NCI-H2081 treated with DMSO at 0.1 percent for 48 hours (cell line): ENCODE measurements around the gene ZNF501.

Experiments
- DNase-seq: peaks from one replicate; lab custom pipeline; 2025; lab: John Stamatoyannopoulos, UW

ZNF501 gene

DNA sequence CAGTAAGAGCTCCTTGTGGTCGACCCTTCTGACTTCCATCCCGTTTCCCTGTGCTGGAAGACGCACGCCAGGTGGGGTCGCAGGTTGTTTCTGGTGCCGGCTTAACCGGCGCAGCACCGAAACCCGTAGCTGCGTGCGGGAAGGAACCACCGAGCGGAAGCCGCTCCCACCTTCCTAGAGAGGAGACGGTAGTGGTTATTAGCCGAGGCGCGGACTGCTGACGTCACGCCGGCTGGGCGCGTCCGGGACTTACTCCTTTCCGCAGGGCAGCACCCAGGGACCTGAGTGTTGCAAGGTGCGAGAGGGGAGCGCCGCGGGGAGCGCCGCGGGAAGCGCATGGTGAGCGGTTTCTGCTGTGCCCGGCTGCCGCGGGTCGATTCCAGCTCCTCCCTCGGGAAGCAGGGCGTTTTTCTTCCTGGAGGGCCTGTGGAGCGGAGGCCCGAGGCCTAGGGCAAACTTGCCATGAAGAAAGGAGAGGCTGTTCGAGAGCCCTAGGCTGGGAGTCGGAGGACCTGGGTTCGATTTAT lies at the start of gene ZNF501:
Gene ZNF501 (plus strand): TSS at position 252 of the 527 bp plus-strand sequence. CDS start 4,787 bp downstream, outside the sequence.
- peak; percentile 39 for DNase-seq

DNA sequence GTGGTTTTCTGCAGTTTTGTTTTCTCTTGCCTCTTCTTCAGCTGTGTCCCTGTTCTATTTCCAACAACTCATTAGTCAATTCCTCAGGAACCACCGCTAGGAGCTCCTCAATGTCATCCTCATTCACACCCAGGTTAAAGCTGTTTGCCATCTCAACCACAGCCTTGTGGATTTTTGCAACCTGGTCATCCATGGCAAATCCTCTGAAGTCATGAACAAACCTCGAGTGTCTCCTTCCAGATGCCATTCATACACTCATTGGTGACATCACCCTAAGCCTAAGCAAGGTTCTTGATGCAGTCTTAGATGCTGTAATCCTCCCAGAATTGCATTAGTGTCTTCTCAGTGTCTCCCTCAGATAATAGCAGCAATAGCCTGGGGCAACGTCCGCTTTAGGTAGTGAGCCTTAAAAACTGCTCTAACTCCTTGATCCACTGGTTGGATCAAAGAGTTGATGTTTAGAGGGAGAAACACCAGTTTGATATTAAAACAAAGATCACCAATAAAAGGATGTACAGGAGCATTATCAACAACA lies 48.4 kb upstream of the ZNF501 start:
- DNase-seq = no peak

DNA sequence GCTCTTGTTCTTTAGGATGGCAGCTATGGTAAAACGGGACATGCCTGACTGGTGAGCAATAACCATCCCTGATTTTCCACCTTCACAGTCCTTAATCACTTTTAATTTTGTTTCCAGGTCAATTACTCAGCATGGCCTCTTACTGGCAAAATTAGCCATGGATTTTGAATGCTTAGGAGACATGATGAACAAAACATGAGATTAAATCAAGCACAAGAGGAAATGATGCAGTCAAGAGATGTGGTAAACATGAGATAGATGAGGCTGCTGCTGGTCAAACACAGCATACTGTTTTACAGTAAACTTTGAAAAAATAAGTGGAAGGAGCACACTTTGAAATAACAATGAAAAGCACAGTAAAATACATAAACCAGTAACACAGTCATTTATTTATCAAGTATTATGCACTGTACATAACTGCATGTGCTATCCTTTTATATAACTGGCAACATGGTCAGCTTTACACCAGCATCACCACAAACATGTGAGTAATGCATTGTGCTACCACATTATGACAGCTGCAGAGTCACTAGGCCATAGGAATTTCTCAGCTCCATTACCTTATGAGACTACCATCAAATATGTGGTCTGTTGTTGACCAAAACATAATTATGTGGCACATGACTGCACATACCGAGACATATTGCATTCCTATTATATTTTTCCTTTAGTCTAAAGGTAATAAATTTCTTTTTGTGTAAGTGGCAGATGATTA lies 47.1 kb upstream of the ZNF501 start:
- DNase-seq = no peak

DNA sequence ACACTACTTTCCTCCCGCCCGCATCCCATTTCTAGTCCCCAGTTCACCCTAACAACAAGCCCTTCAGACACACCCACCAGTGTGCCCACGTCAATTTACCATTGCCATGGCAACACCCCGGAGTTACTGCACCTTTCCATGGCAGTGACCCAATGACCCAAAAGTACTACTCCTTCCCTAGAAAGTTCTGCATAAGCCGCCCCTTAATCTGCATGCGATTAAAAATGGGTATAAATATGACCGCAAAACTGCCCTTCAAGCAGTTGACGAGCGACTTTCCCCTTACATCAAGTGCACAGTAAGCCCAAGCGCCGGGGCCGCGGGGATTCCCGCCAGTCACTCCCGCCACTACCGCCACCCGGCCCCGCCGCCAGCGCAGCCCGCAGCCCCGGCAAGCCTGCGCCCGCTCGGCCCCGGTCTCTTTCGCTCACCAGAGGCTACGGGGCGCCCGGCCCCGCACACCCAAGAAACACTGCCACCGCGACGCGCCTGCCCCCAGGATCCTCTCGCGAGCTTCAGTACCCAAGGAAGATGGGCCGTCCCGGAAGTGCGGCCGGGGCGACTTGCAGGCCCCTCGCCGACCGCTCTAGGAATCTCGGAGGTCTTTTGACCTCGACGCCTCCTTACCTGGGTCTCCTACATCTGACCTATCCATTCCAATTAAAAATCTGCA lies 44.2 kb upstream of the ZNF501 start:
- peak; percentile 0 for DNase-seq

DNA sequence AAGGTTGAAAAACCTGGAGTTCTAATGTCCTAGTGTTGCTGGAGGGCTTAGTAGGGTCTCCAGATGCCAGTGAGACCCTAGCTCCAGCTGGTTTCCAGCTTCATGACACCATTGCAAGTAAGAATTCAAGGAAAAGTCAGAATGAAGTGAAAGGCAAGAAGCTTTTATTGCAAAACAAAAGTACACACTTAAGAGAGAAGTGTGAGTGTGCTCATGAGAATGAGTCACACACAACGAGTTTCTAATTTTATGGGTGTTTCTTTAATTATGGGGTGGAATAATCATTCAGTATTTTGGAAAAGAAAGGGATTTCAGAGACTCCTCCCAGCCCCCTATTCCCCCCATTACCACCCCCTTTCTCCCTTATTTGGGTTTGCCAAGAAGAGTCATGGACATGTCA lies 41.5 kb upstream of the ZNF501 start:
- DNase-seq = no peak

DNA sequence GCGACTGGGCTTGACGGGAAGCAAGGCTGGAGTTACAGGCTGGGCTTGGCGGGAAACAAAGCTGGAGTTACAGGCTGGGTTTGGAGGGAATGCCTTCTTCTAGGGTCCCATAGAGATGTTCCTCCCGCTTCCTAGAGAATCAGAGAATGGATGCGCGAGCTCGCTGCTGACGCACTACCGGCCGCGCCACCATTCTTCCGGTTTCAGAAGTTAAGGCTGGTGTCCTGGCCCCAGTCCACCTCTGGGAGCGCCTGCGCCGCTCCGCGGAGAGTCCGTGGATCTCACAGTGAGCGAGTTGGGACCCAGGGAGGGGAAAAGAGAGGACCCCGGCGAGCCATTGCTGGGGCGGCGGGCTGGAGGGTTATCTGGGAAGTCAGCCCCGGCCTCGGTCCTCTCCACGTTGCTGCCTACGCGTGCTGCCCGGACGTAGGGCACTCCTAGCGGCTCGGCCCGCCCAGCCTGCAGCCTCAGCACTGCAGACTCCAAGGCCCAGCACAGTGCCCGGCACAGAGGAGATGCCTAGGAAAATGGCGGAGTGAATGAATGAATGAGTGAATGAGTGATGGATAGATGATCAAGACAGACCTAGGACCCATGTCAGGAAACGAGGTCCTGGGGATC lies 16.9 kb upstream of the ZNF501 start, which contains the start of gene ZNF502:
Gene ZNF502 (plus strand): TSS at position 206 of the 621 bp plus-strand sequence. CDS start 7,602 bp downstream, outside the sequence.
- peak; percentile 17 for DNase-seq

DNA sequence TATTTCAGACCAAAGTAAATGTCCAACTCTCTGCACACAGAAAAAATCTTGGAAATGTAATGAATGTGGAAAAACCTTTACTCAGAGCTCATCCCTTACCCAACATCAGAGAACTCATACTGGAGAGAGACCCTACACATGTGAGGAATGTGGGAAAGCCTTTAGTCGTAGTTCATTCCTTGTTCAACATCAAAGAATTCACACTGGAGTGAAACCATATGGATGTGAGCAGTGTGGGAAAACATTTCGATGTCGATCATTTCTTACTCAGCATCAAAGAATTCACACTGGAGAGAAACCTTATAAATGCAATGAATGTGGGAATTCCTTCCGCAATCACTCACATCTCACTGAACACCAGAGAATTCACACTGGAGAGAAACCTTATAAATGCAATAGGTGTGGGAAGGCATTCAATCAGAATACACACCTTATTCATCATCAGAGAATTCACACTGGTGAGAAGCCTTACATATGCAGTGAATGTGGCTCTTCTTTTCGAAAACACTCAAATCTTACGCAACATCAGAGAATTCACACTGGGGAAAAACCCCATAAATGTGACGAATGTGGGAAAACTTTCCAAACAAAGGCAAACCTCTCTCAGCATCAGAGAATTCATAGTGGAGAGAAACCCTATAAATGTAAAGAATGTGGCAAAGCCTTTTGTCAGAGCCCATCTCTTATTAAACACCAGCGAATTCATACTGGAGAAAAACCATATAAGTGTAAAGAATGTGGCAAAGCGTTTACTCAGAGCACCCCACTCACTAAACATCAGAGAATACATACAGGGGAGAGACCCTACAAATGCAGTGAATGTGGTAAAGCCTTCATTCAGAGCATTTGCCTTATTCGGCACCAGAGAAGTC lies 8.0 kb upstream of the ZNF501 start:
- no peak for DNase-seq

DNA sequence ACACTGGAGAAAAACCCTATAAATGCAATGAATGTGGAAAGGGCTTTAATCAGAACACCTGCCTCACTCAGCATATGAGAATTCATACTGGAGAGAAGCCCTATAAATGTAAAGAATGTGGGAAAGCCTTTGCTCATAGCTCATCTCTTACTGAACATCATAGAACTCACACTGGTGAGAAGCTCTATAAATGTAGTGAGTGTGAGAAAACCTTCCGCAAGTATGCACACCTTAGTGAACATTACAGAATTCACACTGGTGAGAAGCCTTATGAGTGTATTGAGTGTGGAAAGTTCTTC lies 7.4 kb upstream of the ZNF501 start:
- no peak for DNase-seq

DNA sequence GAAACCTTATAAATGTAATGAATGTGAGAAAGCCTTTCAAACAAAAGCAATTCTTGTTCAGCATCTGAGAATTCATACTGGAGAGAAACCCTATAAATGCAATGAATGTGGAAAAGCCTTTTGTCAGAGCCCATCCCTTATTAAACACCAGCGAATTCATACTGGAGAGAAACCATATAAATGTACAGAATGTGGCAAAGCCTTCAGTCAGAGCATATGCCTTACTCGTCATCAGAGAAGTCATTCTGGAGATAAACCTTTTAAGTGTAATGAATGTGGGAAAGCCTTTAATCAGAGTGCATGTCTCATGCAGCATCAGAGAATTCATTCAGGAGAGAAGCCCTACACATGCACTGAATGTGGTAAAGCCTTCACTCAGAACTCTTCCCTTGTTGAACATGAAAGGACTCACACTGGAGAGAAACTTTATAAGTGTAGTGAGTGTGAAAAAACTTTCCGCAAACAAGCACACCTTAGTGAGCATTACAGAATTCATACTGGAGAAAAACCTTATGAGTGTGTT lies 5.3 kb downstream of the ZNF501 start:
- no peak for DNase-seq

DNA sequence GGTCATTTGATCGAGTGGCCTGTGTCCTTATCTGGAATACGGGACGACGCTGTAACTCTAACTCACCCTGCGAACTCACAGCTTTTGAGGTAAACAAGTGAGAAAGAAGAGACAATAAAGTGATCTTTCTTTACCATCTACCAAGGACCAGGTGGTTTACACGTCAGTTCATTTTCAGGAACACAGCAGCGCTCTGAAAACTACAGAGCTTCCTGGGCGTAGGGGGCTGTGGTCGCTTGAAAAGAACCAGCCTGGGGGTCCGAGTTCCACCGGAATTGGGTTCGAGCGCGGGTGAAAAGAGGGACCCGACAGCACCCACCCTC lies 31.6 kb downstream of the ZNF501 start:
- no peak for DNase-seq

DNA sequence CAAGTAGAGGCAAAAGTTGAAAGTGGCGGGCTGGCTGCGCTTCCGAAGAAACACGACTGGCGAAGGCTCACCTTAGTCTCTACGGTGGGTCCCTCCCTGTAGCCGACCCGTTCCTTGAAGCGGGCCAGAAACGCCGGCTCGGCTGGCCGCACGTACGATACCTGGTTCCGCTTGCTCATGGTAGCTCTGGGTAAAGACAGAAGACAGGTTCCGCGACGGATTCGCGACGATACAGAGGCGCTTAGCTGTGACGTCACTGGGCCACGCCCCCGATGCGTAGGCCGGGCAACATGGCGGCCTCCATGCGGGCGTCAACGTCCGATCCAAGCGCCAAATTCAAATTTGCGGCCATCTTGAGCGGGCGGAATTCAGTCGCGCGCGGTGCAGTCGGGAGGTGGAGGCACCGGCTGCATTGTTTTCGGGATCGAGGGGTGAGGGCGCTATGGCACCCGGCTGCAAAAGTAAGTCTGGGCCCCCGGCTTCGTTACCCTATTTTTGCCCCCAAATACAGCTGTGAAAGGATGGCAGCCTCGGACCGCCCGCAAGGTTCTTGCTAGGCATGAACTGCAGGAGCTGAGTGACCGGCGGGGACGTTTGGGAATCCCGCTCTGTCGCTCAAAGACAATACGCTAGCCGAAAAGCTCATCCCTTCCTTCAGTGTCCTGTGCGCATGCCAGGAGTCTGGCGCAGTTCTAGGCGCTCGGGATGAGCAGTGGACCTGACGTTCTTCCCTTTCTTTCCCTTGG lies 32.2 kb downstream of the ZNF501 start, which contains the start of the genes KIAA1143 and KIF15:
Gene KIAA1143 (minus strand): TSS at position 196 of the 746 bp plus-strand sequence. CDS start 17 bp downstream, at position 179.
Gene KIF15 (plus strand): TSS at position 371 of the 746 bp plus-strand sequence. CDS start 72 bp downstream, at position 443.
- peak; percentile 83 for DNase-seq

DNA sequence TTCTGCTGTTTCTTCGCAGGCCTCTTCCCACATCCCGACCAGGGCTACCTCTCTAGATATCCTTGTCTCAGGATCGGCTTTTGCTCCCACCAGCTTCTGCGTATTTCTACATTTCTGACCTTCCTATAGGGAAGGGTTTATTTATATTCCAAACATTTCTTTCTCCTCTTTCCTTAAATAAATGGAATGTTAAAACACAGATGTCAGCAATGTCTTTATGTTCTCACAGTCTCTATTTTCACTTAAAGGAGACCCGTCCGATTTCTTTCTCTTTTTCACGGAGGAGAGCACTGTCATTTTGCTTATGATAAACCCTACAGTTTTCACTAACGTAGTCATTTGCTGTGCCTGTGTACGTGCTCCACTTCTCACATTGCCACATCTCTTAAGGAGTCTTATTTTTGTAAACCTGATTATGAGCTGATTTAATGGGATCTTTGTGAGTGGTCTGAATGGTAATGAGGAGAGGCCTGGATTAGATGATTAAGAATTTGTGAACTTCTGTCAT lies 32.8 kb downstream of the ZNF501 start:
- no peak for DNase-seq

DNA sequence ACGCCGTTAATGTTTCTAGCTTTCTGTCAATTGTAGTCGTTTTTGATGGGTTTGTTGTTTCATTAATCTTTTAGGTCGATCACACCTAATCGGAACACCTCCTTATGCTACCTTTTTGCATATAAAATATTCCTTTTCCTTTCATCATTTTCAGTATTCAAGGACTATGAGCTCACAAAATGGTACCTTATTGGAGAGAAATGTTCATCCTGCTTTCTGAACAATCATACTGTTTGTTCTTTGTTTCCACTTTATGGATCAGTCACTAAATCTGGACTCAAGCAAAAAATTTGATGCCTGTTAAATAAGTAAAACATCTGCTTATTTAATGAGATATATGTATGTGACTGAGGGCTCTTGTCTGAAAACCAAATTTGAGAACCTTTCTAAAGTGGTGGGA lies 33.3 kb downstream of the ZNF501 start:
- no peak for DNase-seq

DNA sequence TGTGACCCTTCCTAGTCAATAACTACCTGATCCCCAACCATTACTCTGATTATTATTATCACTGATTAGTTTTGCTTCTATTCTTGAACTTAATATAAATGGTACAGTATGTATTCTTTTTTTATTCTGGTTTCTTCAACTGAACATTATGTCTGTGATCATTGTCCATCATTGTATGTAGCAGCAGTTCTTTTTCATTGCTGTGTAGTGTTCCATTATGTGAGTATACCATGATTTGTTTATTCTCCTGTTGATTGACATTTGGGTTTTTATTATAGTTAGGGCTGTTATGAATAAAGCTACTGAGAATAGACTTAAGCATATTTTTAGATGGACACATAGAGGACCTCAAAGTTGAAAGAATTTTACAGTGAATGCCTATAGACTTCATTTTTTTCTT lies 34.8 kb downstream of the ZNF501 start:
- no peak for DNase-seq

DNA sequence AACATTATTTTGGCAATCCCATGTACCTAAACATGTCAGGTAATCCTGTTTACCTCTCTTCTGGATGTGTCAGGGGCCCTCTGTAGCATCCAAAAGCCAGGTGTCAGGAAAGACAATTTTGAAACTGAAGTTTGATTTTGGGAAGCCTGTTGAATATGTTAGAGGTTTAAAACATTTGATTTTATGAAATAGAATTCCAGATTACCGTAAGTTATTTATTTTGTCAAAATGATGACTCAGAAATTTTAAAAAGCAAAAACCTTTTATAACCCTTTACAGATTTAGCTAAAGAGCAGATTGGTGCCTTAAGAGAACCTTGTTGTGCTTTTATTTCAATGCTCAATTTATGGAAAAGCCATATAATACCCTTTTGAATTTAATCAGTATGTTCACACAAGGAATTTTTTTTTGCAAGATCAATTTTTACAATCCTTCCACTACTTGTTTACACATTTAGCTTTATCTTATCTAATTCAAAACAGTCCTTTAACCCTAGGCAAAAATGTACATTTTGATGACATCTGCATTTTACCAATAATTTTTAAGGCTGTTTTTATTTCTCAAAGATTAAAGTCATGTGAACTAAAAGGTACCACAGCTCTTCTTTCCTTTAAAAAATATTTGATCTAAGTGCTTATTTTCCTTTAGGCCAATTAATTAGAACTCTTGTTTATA lies 42.1 kb downstream of the ZNF501 start:
- no peak for DNase-seq

DNA sequence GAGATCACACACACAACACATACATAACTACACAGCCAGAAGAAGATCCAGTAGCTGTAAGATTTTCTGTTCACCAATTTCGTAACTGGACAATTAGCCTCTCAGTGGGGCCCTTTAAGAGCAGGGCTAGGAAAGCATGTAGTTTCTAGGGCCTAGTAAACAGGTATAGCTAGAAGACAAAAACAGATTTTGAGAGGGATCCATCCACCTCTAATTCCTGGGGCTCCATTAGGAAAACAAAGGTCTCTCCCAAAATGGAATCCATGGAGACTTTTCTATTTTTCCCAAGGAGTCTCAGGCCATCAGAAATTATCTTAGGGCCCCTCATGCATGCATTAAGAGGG lies 42.6 kb downstream of the ZNF501 start:
- no peak for DNase-seq

DNA sequence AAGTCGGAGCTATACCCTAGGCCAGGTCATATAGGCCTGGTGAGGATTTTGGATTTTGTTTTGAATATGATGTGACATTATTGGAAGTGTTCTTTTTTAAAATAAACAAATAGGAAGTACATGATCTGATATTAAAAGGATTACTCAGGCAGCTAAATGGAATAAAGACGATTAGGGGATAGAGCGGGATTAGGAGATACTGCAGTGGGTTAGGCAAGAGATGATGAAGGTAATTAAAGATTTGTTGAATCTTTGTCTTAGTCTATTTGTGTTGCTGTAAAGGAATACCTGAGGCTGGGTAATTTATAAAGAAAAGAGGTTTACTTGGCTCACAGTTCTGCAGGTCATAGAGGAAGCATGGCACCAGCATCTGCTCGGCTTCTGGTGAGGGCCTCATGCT lies 53.5 kb downstream of the ZNF501 start:
- DNase-seq = no peak
